Measurements from ENCODE around the gene NRG4.
"Not testable (repeated sequence)": the region's sequence is repeated elsewhere in the genome, so short reads cannot be mapped to it uniquely, and the experiment has no call there.

The NRG4 gene

DNA sequence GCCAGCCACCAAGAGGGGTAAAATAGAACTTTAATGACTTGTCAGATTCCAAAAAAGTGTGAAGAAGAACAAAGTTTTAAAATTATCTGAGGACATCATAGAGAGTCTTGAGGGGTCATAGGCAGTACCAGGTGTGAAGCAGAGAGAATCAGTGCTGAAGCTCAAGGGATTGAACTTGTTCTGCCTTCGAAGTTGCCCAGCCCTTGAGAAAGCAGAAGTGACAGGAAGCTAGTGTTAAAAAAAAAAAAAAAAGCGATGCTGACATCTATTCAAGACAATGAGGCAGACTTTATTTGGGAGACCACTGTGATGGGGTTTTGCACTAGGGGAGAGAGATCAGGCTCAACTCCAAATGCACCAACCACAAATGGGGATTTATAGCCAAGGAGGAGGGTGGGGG lies 86.8 kb downstream of the NRG4 start:
- no peak for DNase-seq

DNA sequence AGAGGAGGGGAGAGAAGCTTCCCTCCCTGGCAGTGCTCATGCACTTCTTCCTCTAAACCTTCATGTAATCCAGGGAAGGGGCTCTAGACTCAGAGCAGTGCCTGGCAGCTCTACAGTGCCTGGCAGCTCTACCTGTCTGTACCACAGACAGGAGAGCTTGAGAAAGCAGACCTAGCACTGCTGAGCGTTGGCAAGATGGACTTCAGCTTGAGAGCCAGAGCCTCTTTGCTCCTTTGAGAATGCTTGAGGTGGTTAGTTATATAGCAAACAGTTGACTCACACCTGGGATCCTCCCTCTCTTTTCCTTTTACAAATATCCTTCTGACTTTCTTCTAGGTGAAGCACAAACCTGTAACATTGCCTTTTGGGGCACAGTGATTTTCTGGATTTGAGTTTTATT lies 87.6 kb downstream of the NRG4 start:
- DNase-seq, result no peak

DNA sequence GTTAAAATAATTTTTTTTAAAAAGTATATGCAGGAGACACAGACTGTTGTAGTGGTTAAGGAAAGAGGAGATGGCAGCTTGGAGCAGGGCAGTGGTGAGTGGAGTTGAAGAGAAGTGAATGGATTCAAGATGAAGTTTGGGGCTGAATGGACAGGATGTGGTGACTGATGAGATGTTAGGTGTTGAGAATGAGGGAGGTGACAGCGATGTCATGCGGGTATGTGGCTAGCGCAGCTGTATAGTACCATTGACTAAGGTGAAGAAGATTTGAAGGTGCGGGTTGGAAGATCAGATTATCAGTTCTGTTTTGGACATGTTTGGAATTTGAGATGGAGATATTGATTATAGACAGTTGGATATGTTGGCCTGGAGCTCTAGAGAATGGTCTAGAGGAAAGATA lies 88.5 kb downstream of the NRG4 start:
- peak in 1 of 2 donors; percentile 16 for DNase-seq

DNA sequence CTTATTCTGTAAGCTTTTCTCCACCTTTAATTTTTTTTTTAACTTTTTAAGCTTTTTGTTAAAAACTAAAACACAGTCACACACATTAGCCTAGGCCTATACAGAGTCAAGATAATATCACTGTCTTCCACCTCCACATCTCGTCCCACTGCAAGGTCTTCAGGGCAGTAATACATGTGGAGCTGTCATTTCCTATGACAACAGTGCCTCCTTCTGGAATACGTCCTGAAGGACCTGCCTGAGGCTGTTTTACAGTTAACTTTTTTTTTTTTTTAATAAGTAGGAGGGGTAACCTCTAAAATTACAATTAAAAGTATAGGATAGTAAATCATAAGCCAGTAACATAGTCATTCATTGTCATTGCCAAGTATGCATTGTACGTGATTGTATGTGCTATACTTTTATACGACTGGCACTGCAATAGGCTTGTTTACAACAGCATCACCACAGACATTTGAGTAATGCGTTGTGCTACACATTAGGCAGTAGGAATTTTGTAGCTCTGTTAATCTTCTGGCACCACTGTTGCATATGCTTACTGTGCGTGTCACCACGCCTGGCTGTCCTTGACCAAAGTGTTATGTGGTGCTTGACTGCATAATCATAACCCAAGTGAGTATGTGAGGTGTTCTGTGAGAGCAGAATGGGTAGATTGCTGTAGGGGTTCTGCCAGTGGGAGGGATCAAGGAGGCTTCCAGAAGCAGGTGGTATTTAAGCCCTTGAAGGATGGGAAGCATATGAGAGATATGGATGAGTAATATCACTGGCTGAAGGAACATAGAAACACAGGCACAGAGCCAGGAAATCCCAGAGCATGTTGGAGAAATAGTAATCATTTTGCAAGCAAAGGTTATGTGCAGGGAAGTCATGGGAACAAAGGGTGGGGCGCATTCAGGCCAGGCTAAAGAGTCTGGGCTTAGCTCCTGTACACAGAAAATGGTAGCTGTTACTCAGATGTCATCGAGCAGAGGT lies 90.2 kb downstream of the NRG4 start:
- peak; percentile 17 to 49 for DNase-seq

DNA sequence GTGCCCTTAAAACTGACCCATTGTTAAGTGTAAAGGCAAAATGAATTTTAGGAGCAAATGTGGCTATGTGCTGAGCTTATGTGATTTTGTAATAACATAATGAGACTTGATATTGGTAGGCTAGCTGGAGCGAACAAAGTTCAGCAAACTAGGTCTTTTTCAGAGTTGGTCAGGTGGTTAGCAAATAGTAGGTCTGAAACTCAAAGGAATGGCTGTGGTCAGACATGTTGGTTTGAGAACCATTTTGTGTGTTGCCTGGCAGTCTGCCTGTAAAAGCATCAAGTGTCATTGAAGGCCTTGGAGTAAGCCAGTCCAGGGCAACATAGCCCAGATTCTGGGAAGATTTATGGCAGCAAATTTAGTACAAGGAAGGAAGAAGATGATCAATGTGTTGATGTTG lies 92.1 kb downstream of the NRG4 start:
- DNase-seq, result no peak

DNA sequence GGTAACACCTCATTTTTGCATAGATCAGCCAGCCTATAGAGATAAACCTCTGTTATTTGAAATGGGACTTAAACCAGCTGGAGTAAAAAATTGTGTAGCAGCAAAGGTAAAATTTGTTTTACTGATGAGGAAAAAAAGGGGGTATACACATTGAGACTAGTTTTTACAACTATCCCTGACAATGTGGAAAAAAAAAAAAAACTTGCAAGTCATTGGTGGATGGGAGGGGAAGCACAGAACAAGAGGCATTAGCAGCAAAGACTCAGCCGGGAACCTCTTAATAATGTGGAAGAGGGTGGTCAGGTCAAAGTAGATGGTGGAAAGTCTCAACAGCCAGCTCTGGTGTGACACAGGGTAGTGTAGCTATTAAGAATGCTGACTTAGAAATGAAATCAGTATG lies 94.1 kb downstream of the NRG4 start:
- no peak for DNase-seq

DNA sequence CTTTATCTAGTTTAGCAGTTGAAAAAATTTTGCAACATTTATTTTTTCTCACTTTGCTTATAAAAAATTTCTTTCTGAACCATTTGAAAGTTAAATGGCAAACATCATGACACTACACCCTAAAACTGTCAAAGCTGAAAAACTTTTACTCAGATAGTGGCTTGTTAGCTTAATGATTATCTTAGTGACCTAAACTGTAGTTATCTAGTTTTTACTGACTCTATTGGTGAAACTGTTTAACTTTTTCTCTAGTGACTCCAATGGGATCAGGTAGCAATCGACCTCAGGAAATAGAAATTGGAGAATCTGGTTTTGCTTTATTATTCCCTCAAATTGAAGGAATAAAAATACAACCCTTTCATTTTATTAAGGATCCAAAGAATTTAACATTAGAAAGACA lies 95.2 kb downstream of the NRG4 start:
- DNase-seq, result no peak

DNA sequence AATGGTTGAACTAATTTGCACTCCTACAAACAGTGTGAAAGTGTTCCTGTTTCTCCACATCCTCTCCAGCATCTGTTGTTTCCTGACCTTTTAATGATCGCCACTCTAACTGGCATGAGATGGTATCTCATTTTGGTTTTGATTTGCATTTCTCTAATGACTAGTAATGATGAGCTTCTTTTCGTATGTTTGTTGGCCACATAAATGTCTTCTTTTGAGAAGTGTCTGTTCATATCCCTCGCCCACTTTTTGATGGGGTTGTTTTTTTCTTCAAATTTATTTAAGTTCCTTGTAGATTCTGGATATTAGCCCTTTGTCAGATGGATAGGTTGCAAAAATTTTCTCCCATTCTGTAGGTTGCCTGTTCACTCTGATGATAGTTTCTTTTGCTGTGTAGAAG lies 101.9 kb downstream of the NRG4 start:
- DNase-seq, result not testable (repeated sequence)

DNA sequence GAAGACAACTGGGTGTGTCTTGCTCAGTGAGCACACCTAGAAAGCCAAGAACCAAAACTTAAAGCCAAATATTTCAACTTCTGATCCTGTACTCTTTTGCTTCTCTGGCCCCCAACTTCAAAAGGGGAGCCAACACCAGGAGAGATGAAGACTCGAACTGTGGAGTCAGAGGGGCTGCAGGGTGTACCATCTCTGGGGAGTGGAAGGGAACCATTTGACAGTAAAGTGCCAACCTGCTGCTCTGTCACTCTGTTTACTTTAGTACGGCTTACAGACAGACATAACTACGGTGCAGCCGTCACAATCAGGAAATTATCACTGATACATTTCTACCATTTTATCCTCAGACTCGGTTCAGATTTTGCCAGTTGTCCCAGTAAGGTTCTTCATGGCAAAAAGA lies 107.0 kb downstream of the NRG4 start:
- no peak for DNase-seq

DNA sequence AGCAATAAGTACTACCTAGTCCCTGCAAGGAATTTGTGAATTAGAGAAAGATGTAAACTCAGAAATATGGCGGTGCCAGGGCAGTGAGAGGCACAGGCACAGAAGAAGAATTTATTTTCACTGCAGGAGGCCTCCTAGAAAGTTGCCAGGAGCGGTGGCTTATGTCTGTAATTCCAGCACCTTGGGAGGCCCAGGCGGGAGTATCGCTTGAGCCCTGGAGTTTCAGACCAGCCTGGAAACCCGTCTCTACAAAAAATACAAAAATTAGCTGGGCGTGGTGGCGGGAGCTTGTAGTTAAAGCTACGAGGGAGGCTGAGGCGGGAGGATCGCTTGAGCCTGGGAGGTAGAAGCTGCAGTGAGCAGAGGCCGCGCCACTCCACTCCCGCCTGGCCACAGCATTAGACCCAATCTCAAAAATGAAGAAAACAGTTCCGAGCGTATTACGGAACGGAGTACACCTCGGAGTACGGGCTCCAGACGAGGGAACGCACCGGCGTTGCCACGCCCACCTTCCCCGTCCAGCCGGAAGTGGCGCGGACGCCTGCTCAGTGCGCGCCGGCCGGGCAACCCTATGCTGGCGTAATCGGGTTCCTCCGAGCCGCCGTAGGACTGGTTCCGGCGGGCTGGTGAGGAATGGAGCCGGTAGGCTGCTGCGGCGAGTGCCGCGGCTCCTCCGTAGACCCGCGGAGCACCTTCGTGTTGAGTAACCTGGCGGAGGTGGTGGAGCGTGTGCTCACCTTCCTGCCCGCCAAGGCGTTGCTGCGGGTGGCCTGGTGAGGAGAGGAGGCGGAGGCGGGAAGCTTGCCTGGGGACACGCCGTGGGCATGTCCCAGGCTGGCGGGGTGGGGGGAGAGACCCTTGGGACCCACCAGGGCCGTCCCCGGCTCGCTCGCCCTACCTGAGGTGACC lies 108.6 kb downstream of the NRG4 start, which contains the start of gene FBXO22:
Gene FBXO22 (plus strand): TSS at position 548 of the 909 bp plus-strand sequence. CDS start 86 bp downstream, at position 634.
- peak; percentile 88 to 91 for DNase-seq

DNA sequence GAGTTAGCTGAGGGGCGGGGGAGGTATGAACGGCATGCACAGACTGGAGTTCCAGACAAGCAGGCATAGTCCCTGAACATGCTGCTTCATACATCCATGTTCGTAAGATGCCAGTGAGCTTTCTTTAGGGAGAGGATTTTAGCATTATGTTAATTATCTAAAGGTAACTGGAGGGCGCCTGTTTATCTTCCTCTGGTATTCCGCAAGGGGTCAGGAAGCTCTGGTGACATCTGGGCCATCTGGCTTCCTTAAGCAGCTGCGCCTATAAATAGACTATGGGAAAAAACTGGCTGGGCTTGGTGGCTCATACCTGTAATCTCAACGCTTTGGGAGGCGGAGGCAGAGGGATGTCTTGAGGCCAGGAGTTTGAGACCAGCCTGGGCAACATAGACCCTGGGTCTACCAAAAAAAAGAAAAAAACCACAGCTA lies 110.1 kb downstream of the NRG4 start:
- no peak for DNase-seq

DNA sequence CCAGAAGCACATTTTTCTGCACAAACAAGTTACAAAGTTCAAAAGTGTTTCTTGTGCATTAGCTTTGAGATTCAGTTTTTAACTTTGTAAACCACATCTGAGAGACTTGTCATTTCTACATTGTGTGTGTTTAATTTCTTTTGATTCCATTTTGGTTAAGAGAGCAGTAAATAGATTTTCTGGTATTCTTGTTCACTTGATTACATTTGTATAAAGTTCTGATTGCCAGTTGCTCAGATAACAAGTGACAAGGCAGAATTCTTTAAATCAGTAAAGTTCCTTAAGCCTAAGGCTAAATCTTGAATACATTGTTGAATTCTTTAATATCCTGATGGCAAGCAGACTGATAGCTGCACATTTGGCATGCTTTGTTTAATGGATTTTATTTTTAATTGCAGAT lies 111.6 kb downstream of the NRG4 start:
- no peak for DNase-seq

DNA sequence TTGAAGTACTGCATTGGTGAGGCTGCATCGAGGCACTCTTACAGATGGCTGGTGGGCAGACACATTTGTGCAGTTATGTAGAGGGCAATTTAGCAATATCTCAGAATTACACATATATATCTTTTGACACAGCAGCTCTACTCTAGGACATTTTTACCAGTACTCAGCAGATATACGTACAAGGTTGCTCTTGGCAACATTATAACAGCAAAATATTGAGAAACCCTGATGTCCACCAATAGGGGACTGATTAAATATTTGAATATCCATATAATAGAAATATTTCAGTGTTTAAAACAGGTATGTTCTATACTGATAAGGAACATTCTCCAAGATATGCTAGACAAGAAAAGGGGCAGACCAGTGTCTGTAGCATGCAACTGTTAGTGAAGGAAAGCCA lies 116.5 kb downstream of the NRG4 start:
- no peak for DNase-seq

DNA sequence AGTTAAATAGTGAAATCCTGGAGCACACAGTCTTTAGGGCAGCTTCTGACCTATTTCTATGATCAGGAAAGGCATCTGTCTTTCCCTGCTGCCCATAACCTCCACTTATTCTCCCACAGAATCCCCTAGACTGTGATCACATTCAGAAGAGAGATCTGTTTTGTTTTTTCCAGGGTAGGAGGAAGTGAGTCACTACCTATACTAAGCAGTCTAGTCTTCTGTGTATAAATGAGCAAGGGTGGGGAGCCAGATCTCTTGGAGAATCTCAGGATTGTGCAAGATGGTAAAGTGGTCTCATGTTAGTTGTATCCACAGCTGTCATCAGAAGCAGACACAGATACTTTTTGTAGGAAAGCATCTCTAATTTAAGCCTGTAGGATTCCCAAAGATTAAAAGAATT lies 120.3 kb downstream of the NRG4 start:
- DNase-seq, result no peak
